Astrocyte of the hippocampus (primary cell): ENCODE results near the gene TEAD1.
"Not testable (repeated sequence)": the region's sequence is repeated elsewhere in the genome, so short reads cannot be mapped to it uniquely, and the experiment has no call there.

Source experiments
- DNase-seq: peaks from one replicate; pipeline ENCODE4 v3.0.0; 2011; ENCODE audit warnings: low read depth, low spot score

Gene TEAD1

GRCh38 chr11:12737024-12737423 lies 62.8 kb downstream of the TEAD1 start:
- DNase-seq = no peak

DNA sequence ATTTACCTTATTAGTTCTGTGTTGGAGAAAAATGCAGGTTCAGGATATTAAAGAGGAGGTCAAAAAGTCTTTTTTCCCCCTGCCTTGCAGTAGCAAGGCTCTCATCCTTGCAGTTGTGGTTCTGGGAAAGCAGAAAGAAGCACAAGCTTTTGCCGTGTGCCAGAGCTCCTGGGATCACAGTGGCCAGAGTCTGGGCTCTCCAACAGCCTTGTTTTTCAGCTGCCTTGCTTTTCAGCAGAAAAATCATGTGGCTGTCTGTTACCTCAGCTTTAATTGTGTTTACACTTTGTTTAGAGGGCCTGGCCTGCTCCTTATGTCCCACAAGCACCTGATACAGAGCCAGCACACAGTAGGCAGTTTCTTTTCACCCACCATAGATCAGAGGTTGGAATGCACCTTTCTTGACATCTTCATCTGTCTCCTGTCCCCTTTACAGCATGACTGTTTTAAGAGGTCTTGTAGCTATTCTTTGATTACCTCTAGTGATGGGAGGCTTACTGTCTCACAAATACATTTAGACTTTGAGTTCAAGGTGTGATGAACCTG lies 67.5 kb downstream of the TEAD1 start:
- no peak for DNase-seq

GRCh38 chr11:12743834-12744449 lies 69.7 kb downstream of the TEAD1 start:
- DNase-seq = no peak

GRCh38 chr11:12744826-12745502 lies 70.7 kb downstream of the TEAD1 start:
- no peak for DNase-seq

- DNase-seq = no peak
Measured at GRCh38 chr11:12745787-12746186, 71.6 kb downstream of the TEAD1 start.

- DNase-seq = peak; percentile 97
Measured at GRCh38 chr11:12746593-12747097, 72.4 kb downstream of the TEAD1 start.

DNA sequence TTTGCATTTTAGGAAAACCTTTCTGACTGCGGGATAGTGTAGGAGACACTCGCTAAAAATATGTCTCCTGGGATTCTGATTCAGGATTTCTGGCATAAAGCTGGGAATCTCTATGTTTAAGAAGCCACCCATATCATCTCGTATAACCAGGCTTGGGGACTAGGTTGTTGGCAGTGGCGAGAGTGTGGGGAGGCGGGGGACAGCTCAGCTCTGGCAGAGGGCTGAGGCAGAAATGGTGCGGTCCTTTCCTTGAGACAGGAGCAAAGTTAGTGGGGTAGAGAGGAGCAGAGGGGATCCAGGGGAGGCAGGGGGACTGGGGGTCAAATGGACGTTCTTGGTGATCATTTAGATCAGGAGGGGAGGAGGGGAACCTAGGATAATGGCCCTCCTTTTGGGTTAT lies 74.3 kb downstream of the TEAD1 start:
- DNase-seq = no peak

DNA sequence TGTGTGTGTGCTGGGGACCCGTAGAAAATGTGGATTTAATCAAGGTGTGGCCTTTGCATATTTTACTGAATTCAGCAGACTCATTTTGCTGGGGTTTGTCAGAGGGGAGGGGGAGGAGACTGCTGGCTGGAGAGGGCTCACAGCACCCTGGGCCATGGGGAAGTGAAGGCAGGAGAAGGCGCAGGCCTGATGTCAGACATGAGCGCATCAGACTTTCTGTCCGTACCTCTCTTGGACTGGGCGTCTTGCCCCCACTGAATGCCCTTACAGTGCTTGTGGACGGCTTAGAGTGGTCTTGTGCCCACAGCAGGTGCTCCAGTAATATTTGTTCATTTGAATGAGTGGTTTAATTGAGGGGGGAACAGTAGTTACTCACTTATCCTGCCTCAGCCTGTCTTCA lies 75.2 kb downstream of the TEAD1 start:
- DNase-seq = no peak

DNA sequence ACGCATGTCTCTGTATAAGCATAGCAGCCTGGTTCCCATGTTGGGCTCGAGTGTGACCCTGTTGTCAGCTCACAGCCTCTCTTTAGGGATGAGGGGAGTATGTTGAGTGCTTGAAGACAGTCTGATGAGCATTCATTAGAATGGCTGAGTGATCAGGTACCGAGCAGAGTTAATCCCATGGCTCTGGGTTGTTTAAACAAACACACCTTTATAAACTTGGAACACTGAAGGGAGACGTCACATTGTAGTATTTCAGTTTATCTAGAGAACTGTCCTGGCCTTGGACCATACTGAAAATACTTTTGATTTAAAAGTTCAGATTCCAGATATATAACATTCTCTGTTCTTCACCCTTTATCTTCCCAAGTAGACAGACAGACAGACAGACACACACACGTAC lies 76.0 kb downstream of the TEAD1 start:
- DNase-seq = no peak

DNA sequence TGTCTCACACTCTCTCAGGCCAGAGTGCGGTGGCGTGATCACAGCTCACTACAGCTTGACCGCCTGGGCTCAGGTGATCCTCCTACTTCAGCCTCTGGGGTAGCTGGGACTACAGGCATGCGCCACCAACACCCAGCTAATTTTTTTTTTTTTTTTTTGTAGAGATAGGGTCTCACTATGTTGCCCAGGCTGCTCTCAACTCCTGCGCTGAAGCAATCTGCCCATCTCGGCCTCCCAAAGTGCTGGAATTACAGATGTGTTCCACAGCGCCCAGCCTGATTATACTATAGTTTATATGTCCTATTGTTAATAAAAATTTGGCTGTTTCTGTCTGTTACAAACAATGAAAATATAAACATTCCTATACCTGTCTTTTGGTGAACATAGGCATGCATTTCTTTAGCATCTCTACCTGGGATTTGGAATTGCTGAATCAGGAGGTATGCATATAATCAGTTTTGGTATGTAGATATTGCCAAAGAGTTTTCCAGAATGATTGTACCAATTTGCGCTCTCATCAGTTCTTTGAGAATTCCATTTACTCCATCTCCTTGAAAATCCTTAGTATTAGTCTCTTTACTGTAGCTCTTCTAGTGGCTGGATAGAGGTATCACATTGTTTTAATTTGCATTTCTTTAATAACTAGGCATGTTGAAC lies 78.8 kb downstream of the TEAD1 start:
- no peak for DNase-seq

DNA sequence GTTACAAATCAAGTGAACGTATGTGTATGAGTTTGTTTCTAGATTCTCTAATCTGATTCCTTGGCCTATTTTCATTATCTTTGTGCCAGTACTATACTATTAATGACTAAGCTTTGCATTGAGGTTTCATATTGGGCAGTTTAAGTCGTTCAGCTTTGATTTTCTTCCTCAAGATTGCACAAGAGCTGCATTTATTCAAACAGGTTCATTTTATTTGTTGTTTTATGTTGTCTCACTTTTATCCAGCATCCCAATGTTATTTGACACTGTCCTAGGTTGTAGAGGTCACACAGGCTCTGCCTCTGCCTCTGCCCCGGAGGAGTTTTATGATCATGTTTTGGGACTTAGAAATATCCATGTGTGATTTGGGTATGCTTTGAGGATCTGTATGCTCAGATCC lies 79.8 kb downstream of the TEAD1 start:
- DNase-seq = no peak

DNA sequence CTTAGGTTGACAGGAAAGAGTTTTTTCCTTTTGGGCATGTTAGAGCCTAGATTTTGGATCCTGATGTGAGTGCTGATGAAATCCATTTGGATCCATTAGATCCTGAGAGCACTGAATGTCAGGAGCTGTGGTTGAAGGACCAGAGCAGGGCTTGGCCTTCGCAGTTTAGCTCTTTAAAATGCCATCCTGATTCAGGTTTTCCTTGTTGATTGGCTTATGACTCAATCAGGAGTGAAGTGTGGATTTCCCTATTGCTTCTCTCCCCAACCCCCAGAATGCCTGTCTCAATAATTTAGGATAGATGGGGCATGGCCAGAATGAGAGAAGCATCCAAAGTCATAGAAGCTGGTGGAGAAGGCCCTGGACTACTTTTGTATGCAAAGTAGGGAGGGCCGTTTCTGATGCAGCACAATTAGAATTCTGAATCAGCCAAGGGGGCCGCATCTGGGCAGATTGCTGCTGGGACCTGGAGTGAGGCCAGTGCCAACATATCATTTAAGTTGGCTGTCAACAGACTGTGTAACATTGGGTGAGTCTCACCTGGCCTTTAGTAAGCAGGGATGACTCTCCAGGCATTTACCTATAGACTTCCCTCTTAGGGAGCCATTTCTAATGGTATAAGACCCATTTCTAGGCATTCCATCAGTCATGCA lies 80.5 kb downstream of the TEAD1 start:
- no peak for DNase-seq

GRCh38 chr11:12755510-12756453 lies 81.6 kb downstream of the TEAD1 start:
- peak; percentile 30 for DNase-seq

GRCh38 chr11:12756454-12756806 lies 82.2 kb downstream of the TEAD1 start:
- no peak for DNase-seq

DNA sequence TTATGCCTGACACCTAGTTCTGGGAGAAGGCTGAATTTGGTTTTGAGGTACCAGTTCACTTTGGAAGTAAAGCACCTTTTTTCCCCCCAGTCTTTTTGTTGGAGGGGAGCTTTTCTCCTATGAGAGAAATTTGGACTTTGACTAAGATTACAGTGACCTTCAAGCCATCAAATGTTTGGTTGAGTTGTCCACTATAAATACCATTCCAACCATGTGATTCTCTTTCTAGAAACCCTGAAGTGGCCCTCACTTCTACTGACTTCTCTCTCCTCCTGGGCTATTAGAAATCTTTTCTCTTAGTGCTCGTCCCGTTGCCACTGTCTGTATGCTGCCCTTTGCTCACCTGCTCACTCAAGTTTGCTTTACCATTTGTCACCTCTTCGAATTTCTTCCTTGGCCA lies 82.6 kb downstream of the TEAD1 start:
- DNase-seq = no peak

DNA sequence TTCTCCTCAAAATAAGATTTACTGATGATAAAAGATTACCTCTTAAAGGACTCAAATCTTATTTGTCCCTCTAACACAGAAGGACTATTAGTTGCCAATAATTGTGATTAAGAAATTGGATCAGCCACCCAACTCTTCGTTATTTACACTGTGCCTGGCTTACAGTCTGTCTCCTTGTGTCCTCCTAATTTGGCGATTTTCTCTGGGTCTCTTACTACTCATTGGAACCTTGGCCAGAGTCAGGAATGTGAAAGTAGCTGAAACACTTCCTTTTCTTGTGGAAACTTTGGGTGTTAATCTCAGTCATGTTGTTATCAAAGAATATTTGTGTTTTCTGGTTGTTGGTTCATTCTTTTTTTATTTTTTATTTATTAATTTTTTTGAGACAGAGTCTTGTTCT lies 83.2 kb downstream of the TEAD1 start:
- DNase-seq = no peak

DNA sequence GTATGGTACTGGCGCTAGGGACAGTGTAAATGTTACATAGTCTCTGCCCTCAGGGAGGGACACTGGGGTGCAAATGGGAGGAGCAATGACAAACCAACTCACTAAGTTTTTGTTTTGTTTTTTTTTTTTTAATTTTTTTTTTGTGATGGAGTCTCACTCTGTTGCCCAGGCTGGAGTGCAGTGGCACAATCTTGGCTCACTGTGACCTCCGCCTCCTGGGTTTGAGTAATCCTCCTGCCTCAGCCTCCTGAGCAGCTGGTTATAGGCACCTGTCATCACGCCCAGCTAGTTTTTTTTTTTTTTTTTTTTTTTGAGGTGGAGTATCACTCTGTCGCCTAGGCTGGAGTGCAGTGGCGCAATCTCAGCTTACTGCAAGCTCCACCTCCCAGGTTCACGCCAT lies 83.9 kb downstream of the TEAD1 start:
- not testable (repeated sequence) for DNase-seq

DNA sequence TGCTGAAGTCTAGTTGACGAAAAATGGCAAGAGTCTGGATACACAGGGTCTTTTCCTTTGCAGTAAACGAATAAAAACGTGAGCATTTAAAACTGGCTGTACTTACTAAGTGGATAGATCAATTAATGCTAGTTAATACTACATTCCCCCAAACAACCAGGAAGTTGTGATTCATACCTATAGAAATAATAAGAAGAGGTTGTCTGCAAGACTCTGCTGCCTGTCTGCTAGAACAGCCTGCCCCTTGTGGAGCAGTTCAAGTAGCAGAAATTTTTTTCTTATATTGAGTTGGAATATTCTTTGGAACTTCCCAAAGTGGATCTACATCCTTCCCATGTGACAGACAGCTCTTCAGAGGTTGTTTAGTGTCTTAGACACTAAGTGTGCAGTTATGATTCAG lies 86.8 kb downstream of the TEAD1 start:
- DNase-seq = peak; percentile 28

GRCh38 chr11:12762278-12762677 lies 88.1 kb downstream of the TEAD1 start:
- no peak for DNase-seq

- no peak for DNase-seq
Measured at GRCh38 chr11:12762696-12763324, 88.6 kb downstream of the TEAD1 start.
